Measurements from ENCODE around the gene LGALS3.
A peak's percentile ranks its signal among the peaks of the same experiment; 100 is the strongest.
"Not testable (repeated sequence)": the region's sequence is repeated elsewhere in the genome, so short reads cannot be mapped to it uniquely, and the experiment has no call there.

LGALS3 gene

DNA sequence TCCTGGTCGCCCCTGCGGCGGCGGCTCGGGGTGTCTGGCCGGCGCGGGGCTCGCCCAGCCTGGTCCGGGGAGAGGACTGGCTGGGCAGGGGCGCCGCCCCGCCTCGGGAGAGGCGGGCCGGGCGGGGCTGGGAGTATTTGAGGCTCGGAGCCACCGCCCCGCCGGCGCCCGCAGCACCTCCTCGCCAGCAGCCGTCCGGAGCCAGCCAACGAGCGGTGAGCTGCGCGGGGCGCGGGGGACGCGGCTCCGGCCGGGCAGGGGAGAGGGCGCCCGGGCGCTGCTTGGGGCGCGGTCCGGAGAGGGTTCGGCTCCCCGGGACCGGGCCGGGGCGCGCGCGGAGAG, at the start of gene LGALS3:
Gene LGALS3, plus strand, starts transcription at position 167 of the 342 bp plus-strand sequence. CDS start 8,122 bp downstream, outside the sequence.
- DNase-seq (ENCODE audit: low read depth) = peak; percentile 63

DNA sequence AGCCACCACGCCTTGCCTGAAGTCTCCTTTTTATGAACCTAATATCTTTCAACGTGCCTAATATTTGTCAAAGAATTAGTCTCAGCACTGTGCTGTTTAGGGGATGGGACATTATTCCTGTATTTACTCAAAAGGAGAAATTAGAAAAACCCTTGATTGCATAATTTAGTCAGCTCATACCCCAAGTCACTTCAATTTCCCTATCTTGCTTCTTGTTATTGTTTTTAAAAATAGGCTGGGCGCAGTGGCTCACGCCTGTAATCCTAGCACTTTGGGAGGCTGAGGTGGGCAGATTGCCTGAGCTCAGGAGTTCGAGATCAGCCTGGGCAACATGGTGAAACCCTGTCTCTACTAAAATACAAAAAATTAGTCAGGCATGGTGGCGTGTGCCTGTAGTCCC, 49.1 kb upstream of the LGALS3 start:
- not testable (repeated sequence) for DNase-seq (ENCODE audit: low read depth)

DNA sequence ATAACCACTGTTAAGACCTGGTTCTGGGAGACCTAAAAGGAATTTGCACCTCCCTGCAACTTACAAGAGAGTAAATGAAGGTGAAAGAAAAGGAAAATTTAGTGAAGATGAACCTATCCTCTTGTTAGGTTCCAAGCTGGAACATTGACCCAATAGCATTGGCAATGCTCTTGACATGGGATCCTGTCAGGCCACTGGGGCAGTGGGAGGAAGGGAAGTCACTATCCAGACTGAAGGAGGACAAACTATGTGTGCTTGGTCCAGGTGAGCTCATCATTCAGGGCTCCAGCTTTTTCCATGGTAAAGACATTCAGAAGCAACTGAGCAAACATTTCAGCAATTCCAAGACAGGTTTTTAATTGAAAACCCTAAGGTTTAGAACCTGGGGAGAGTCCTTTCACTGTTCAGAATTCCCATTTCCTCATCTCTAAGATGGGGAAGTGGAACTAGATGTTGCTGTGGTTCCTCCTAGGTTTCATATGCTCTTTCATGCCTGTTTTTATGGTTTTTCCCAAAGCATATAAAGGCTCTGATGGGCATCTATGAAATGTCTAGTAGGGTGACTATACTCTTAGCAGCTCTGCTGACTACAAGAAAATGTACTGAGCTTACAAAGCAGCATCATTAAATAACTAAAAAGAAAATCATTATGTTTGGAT, 44.5 kb upstream of the LGALS3 start:
- no peak for DNase-seq (ENCODE audit: low read depth)

DNA sequence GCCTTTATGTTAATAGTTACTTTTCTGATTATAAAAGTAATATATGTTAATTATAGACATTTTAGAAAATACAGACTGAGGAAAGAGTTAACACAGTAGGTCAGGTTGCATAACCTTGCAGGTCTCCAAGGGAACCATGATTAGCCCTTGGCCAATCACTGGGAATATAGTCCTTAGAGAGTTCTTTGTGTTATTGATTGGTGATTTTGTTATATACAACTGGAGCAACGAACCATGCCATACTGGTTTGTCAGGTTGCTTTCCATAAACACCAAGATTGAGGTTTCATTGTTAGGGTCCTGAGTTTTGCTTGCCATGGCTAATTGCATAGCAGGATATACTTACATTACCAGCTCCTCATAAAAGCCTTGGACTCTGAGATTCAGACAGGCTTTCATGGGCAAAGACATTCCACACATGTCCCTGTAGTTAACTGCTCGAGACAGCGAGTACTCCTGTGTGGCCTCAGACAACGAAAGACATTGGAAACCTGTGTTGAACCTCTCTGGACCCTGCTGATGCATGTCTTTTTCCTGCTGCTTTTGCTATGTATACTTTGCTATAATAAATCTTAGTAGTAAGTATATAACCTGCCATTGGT, 43.9 kb upstream of the LGALS3 start:
- DNase-seq (ENCODE audit: low read depth) = no peak

DNA sequence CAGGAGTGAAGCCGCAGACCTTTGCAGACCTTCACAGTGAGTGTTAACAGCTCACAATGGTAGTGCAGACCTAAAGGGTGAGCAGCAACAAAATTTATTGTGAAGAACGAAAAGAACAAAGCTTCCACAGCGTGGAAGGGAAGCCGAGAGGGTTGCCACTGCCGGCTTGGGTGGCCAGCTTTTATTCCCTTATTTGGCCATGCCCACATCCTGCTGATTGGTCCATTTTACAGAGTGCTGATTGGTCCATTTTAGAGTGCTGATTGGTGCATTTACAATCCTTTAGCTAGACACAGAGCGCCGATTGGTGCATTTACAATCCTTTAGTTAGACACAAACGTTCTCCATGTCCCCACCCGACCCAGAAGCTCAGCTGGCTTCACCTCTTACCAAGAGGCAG, 42.1 kb upstream of the LGALS3 start:
- no peak for DNase-seq (ENCODE audit: low read depth)

DNA sequence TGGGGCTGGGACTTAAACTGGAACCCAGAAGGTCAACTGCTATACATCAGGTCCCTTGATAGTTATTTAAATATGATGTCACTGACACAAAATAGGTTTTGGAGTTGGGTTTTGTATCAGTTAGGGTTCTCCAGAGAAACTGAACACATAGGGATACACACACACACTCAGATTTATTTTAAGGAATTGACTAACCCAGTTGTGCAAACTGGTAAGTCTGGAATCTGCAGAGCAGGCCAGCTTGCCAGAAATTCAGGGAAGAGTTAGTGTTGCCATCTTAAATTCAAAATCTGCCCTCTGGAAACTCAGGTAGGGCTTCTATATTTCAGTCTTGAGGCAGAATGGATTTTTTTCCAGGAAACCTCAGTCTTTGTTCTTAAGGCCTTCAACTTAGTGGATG, 40.7 kb upstream of the LGALS3 start:
- no peak for DNase-seq (ENCODE audit: low read depth)

DNA sequence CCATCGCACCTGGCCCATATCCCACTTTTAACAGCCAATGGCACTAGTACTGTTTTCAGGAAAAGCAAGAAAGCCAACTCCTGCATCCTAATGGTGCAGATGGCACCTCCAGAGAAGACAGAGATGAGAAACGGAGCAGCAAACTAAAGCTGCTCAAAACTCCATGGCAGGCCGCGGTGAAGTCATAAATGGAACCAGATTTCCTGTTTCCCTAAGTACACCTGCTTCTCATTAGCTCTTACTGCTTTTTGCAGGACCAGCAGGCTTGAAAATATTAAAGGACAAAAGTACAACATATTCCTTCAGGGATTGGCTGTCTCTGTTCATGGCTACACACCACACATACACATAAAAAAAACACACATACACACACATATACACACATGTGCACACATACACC, 36.7 kb upstream of the LGALS3 start:
- DNase-seq (ENCODE audit: low read depth) = no peak

DNA sequence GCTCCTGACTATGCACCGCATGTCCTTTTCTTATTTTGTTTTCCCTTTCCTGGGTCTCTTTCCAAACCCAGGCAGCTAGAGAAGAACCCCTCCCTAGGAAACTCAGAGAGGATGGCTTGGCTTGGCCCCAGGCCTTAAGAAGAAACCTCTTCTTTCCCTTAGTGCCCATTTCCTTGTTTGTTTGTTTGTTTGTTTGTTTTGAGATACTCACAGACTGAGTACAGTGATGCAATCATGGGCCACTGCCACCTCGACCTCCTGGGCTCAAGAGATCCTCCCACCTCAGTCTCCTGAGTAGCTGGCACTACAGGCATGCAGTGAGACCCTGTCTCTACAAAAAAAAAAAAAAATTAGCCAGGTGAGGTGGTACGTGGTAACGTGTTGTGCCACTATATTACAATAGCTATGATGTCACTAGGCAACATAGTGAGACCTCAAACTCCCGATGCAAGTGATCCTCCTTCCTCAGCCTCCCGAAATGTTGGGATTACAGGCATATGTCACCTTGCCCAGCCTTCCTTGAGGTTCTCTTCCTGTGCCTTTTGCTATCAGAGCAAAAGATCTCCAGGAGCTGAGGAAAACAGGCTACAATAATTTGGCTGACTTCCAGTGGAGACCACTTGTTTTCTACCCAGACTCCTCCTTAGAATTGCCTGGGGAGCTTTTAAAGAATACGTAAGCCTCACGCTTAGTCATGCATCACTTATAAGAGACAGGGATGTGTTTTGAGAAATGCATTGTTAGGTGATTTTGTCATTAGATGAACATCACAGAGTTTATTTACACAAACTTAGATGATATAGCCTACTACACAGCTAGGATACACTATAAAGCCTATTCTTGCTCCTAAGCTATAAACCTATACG, 34.5 kb upstream of the LGALS3 start:
- peak; percentile 82 for DNase-seq (ENCODE audit: low read depth)

DNA sequence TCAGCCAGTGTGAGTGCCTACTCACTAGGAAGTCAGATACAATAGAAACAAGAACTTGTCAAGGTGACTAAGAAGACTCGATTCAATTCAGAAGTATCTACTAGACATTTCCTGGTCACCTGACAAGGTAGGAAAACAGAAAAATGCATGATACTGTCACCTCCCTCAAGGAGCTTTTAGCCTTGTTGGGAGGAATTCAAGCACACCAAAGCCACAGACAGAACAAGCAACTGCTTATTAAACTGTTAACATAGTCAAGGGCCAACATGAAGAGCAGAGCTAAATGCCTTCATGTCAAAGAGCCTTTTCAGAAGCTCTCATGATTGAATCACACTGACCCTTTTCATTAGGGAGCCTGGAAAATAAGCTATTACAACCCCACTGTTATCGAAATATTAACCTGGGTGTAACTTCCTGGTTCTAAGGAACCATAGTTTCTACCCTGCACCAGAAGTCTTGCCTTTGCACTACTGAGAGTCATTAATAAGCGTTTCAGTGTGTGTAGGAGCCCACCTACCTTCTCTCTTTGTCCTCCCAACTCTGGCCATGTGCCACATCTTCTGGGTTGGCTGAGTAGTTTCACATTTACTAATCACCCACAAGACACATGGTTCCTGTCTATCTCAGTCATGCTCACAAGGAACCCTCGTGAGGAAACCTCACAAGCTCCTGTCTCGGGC, 31.0 kb upstream of the LGALS3 start:
- no peak for DNase-seq (ENCODE audit: low read depth)

DNA sequence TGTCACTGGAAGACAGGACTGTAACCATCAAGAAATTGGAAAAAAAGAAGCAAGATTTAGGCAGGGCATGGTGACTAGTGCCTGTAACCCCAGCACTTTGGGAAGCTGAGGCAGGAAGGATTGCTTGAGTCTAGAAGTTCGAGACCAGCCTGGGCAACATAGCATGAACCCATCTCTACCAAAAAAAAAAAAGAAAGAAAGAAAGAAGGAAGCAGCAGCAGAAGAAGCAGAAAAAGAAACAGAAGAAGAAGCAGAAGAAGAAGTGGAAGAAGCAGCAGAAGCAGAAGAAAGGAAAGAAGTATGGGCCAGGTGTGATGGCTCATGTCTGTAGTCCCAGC, 30.5 kb upstream of the LGALS3 start:
- no peak for DNase-seq (ENCODE audit: low read depth)

DNA sequence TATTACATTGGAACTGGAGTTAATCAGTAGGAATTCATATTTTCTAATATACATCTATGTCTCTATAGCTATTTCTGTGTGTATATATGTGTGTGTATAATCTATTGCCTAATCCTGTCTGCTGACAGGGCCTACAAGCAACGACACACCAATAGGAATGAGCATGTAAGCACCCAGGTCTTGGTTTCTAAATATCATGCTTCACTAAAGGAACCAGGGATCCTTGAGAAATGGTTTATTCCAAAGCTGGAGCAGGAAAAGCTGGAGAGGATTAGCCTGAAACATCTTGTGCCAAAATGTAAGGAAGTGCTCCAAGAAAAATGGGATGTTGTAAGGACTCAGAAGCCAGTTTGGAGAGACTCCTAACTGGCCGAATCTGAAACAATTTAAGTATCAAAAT, 29.3 kb upstream of the LGALS3 start:
- DNase-seq (ENCODE audit: low read depth) = peak; percentile 58

DNA sequence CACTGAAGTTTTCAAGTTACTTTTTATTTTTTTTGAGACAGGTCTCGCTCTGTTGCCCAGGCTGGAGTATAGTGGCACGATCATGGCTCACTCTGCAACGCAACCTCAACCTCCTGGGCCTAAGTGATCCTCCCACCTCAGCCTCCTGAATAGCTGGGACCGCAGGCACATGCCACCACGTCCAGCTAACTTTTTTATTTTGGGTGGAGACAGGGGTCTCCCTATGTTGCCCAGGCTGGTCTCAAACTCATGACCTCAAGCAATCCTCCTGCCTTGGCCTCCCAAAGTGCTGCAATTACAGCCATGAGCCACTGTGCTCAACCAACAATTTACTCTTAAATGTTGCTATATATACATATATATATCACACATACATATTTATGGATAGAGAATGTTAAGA, 27.4 kb upstream of the LGALS3 start:
- DNase-seq (ENCODE audit: low read depth) = no peak

DNA sequence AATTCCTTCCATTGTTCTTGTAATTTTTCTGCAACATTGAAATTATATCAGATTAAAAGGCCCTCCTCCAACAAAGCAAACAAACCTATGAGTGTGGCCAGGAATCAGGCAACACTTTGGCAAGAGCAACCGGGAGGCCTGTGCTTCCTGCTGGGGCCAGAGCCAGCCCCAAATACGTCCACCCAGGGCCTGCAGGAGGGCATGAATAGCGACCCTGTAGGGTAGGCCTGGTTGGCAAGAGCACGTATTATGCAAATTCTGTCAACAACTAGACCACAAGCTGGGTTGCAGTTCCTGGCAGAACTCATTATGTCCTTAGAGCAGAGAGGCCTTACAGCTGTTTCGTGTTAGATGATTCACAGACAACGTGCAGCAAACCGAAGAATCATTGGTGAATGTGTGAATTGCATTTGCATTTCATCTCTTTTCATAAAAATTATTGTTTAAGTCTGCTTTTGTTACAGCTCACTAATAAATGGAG, 26.9 kb upstream of the LGALS3 start:
- peak; percentile 97 for DNase-seq (ENCODE audit: low read depth)

DNA sequence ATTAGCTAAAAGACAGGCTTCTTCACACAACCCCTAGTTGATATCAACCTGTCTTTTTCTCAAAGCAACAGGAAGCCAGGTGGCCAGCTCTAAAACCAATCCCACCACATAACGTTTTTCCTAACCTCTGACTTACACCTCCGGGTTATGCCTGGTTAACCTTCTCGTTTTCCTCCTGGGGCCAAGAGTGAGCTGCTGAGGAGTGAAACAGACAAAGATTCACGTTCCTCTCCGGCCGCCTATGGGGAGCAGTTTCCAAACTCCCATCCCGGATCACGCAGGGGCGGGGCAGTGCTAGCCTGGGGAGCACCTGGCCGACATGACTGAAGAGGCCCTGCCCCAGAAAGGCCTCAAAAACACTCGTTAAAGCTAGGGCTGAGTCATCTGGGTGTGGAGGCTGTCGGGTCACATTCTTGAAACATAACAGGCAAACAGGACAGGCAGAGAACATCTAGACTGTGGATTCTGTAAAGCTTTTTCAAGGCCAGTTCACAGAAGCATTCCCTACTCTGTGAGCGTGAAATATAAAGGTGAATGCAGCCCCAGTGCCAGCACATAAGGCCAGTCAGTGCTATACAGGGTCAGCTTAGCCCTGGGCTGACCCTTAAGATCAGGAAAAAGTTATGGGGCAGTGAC, 25.9 kb upstream of the LGALS3 start:
- peak; percentile 98 for DNase-seq (ENCODE audit: low read depth)

DNA sequence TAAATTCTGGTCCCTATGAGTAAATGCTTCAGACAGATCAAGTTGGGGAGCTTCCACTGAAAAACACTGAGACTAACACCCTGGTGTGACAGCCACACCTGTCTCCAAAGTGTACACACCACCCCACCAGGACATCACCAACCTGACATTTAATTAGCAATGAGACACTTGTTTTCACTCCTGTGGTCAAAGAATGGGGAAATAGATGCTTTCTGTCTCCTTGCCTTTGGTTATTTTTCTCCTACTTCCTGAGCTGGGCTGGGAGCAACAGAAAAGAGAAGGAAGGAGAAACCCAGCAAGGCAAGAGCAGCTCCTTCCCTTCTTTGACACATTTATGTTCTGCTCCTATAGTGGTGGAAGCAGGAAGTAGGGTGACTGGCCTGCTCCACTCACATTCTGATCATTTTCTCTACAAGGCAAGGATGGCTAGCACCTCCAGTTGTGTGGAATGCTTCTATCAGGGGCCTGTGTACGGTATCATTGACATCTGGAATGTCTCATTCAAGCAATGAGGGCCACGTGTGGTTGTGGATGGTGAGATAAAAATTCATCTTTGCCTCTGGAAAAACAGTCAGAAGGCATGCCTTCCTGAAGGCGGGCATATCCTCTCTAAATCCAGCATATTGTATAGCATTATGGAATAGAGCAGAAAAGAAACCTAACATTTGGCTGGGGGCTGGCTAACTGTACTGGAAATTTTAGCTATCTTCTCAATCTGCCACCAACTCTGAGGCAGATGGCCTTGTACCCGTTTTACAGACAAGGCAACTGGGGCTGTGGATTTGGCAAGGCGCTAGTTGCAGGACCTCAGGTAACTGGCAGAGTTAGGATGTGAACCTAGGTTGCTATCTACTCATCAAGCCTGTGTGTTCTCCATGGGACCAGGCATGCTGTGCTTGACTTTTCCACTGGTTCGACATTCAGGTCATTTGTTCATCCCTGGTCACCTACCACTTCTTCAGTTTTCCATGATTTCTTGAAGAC, 24.8 kb upstream of the LGALS3 start:
- no peak for DNase-seq (ENCODE audit: low read depth)

DNA sequence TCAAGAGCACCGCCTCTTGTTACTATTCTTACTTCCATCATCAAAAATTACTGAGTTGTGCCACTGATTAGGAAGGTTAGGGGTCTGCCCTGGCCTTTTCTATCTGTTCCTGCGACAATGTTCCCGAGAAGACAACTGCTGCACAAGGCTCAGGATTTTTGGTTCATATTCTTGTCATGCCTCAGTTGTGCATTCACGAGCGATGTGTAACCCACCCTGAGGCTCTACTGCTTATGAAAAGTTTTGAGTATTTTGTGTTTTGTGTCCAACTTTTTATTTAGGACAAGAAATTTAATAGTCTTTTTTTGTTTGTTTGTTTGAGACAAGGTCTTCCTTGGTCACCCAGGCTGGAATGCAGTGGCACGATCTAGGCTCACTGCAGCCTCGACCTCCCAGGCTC, 23.1 kb upstream of the LGALS3 start:
- no peak for DNase-seq (ENCODE audit: low read depth)

DNA sequence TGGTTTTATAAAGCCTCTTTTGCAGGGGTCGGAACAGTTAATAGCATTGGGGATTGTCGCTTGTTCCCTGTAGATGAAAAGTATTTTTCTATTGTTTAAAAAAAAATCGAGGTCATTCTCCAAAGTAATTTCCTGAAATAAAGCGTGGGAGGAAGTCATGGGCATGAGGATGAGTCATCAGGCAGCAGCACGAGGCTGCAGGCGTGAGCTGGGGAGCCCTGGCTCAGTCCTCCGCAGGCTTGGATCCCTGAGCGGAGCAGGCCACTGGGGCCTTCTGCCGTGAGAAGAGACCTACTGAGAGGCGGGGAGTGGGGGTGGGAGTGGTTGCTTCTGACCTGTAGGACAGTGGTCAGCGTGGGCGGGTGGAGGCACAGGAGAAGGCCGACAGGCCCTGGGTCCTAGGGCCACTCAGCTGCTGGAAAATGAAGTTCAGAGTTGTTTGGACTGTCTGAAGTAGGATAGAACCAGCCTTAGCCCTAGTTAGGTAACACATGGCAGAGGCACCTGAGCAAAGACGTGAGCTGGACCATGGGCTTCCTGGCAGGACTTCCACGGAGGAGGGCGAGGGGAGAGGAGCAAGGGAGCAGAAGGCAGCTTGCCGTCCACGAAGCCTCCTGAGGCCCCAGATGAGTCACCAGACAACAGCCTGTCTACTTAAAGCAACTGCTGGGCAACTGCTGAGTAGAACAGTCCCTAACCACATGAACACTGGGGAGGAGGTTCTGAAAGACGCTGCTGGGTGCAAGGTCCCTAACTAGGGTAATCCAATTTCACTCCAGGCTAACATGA, 21.1 kb upstream of the LGALS3 start:
- peak; percentile 98 for DNase-seq (ENCODE audit: low read depth)

DNA sequence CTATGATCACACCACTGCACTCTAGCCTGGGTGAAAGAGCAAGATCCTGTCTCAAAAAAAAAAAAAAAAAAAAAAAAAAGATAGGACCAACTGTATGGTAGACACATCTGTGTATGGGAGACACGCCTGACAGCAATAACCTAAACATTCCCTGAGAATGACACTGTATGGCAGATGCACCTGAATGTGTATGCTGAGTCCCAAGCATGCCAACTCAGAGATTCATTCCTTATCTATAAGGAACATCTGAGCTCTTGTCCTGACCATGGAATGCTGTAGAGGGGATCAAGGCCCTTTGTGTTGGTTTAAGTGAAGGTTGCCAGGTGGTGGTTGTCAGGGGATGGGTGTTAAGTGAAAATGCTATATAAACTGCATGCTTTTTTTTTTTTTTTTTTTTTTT, 19.2 kb upstream of the LGALS3 start:
- no peak for DNase-seq (ENCODE audit: low read depth)

DNA sequence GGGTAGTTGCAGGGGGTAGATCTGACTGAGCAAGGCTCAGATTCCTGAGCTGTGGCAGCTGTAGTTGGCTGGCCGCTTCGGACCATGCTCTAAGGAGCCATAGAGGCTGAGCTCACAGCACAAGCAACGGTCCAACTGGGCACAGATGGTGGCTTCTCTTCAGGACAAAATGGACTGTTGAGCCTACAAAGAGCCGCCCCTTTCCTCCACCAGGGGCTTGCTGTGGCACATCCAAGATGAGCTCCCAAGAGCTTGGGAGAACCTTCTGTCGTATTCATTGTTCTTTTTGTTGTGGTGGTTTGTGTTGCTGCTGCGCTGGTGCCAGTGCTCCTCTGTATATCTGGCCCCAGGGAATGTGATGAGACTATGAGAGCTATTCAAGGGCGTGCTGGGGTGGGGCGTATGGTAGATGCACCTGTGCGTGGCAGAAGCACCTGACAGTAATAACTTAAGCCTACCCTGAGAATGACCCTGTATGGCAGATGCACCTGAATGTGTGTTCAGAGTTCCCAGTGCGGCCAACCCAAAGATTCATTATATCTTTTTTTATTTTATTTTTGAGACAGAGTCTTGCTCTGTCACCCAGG, 17.8 kb upstream of the LGALS3 start:
- no peak for DNase-seq (ENCODE audit: low read depth)

DNA sequence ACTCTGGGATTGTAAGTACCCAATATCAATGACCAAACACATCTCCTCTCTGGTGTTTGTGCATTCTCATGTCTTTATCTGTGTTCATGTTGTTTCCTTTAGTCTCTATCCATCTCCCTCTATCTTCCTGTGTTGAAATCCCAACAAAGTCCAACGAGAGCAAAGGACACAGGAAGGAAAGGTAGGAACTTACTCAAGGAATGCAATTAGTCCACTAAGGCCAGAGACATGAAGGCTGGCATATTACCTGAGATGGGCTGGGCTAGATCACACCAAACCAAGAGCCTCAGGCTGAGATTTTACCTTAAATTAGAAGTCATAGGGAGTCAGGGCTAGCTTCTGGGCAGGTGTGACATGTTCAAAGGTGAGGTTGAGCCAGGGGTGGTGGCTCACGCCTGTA, 14.3 kb upstream of the LGALS3 start:
- no peak for DNase-seq (ENCODE audit: low read depth)
